ENCODE results near the gene LSR. TPM values are rescaled to one million over a fixed set of nuclear protein-coding genes. Genes with fewer than 3 reads are reported as not detected.

LSR gene
- total RNA-seq, 3 donors from 2014 or later (not counting 1 experiment from before 2014, with no cell fraction given), result 3.4 to 6.9 (median 6.7) TPM

DNA sequence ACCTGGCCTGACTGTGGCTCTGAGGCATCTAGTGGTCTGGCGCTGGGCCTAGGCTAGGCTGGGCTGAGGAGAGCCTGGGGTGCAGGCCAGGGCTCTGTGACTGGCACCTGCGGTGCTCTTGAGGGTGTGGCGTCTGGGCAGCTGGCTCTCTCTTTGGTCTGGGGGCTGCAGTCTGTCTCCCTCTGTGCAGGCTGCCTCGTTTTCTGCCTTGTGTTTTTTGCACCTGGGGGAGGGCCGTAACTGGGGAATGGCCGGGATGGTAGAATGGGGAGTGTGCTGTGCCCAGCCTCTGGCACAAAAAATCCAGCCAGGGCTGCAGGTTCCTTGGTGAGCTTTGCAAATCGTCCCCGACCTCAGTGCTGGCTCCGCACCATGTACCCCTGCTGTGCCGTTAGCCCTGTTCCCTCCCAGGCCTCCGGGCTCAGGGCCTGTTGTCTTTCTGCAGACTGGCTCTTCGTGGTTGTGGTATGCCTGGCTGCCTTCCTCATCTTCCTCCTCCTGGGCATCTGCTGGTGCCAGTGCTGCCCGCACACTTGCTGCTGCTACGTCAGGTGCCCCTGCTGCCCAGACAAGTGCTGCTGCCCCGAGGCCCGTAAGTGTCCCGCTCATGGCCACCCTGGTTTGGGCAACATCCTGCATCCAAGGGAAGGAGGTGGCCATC lies 13.4 kb downstream of the LSR start:
- no peak overlapping the region for H3K27ac ChIP-seq (ENCODE audit: low read length)
- intact Hi-C loops (cut with micrococcal nuclease), result loop anchor here (10.0 kb wide), 1 partner anchor 203 kb away; no protein-coding TSS in a partner anchor
- H3K4me3 Mint-ChIP-seq, result no peak overlapping the region
- no peak overlapping the region for H3K27ac Mint-ChIP-seq
- peaks cover 33% of the 10 kb centered on the region for H3K4me1 ChIP-seq (ENCODE audit: control insufficient read depth, insufficient read depth, low read length)
- H3K27me3 ChIP-seq (ENCODE audit: control insufficient read depth, insufficient read depth, low read length), result no peaks in the 10 kb centered on the region
- WGBS (ENCODE audit: insufficient coverage), result 77% methylated on average over 17 of the region's 17 CpGs
- no peaks in the 10 kb centered on the region for H3K9me3 ChIP-seq (ENCODE audit: control insufficient read depth, insufficient read depth, low read length)
- peaks cover 25 to 31% of the 10 kb centered on the region in 2 donors for H3K4me1 Mint-ChIP-seq
- TF ChIP-seq, protein P1, sequence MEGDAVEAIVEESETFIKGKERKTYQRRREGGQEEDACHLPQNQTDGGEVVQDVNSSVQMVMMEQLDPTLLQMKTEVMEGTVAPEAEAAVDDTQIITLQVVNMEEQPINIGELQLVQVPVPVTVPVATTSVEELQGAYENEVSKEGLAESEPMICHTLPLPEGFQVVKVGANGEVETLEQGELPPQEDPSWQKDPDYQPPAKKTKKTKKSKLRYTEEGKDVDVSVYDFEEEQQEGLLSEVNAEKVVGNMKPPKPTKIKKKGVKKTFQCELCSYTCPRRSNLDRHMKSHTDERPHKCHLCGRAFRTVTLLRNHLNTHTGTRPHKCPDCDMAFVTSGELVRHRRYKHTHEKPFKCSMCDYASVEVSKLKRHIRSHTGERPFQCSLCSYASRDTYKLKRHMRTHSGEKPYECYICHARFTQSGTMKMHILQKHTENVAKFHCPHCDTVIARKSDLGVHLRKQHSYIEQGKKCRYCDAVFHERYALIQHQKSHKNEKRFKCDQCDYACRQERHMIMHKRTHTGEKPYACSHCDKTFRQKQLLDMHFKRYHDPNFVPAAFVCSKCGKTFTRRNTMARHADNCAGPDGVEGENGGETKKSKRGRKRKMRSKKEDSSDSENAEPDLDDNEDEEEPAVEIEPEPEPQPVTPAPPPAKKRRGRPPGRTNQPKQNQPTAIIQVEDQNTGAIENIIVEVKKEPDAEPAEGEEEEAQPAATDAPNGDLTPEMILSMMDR (IDR thresholded peaks at IDR 0.05), result no peak
- H3K4me3 ChIP-seq (ENCODE audit: low read length), result no peak overlapping the region
- ATAC-seq, result no peak
- no peaks in the 10 kb centered on the region for H3K36me3 Mint-ChIP-seq
- no peaks in the 10 kb centered on the region for H3K36me3 ChIP-seq (ENCODE audit: control insufficient read depth, insufficient read depth, low read length)
- H3K9me3 Mint-ChIP-seq, result no peaks in the 10 kb centered on the region
- no peaks in the 10 kb centered on the region for H3K27me3 Mint-ChIP-seq (ENCODE audit: low read depth in 2 of 2)
- peak in 1 of 2 donors; percentile 11 for DNase-seq

DNA sequence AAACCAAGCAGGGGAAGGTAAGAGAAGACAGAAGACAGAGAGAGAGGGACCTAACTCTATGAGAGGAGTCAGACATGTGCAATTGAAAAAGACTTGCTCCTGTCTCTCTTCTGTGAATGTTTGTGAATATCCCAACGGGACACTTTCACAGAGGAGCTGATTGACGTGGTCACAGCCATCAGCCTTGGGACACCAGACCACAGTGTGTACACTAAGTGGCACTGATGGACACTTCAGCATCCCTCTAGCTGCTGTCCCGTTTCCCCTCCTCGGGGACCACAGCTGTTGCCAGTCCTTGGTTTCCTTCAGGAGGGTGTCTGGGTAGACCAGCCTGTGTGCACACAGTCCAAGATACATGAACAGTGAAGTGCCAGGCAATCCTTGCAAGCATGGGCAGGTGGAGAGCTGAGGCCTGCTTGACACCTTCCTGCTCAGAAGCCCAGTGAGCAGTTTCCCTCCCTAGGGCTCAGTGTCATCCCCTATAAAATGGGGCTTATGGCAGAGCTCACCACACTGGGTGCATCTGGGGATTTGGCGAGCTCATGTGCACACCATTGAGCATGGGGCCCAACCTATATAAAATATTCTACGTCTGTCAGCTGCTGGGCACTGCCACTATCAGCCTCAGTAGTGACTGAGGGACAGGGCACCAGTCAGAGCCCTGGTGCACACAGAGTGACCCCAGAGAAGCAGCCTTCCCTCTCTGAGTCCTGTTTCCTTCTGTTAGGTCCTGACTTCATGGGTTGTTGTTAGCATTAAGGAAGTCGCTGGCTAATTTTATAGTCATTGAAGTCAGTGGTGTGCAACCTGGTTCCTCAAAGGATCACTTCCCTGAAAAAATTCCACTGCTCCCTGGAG lies 15.7 kb downstream of the LSR start:
- DNase-seq, result no peak

DNA sequence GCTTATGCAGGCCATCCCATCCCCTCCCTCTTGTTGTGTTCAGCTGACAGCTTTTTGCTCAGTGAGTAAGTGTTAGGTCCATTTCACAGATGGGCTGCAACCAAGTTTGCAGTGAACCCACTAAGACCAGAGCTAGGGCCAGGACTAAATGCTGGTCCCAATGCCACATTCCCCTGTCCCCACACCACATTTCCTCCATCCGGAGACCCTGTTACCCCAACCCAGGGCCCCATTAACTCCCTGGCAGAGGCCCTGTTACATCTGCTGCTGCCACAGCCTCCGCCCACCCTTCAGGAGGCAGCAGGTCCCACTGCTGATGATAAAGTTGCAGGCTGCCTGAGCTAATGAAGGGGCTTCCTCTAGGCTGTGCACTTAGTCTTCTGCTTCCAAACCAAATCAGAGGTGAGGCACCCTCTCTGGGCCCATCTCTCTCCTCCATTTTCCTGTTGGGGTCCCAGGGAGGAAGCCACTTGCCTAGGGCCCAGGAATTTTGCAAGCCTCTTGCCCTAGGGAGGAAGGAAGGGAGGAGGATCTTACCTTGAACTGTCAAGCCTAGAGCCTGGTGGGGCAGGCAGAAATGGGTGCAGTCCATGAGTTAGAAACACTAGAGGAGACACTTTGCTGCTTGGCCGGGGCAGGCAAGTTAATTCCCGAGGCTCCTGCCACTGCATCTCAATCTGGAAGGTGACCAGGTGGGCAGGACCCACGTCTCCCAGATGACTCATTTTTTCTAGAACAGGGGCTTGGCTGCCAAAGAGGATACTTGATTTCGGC lies 16.5 kb downstream of the LSR start:
- intact Hi-C loops (cut with micrococcal nuclease), result loop anchor here (5.0 to 10.0 kb wide), 2 partner anchors 108 to 199 kb away; no protein-coding TSS in a partner anchor
- no peaks in the 10 kb centered on the region for H3K27me3 ChIP-seq (ENCODE audit: control insufficient read depth, insufficient read depth, low read length)
- Mint-ChIP-seq H3K27me3 (ENCODE audit: low read depth in 2 of 2) (no peaks in the 10 kb centered on the region), H3K27ac (peak overlapping the region; percentile 90 to 96), H3K36me3 (no peaks in the 10 kb centered on the region), H3K4me1 (peaks cover 25 to 36% of the 10 kb centered on the region in 2 donors), H3K4me3 (peak overlapping the region; percentile 85), H3K9me3 (no peaks in the 10 kb centered on the region)
- H3K9me3 ChIP-seq (ENCODE audit: control insufficient read depth, insufficient read depth, low read length), result no peaks in the 10 kb centered on the region
- peaks cover 44% of the 10 kb centered on the region for H3K4me1 ChIP-seq (ENCODE audit: control insufficient read depth, insufficient read depth, low read length)
- H3K36me3 ChIP-seq (ENCODE audit: control insufficient read depth, insufficient read depth, low read length), result no peaks in the 10 kb centered on the region
- H3K27ac ChIP-seq (ENCODE audit: low read length), result peak overlapping the region; percentile 14
- DNase-seq (no peak), ATAC-seq (no peak)
- TF ChIP-seq, protein P1 (IDR thresholded peaks at IDR 0.05), result no peak
- H3K4me3 ChIP-seq (ENCODE audit: low read length), result no peak overlapping the region
- WGBS (ENCODE audit: insufficient coverage), result 58% methylated on average over 6 of the region's 6 CpGs

More for the DNA sequence above, 15.7 kb downstream of the LSR start:
- no peak overlapping the region for H3K4me3 Mint-ChIP-seq
- no peaks in the 10 kb centered on the region for H3K9me3 ChIP-seq (ENCODE audit: control insufficient read depth, insufficient read depth, low read length)
- H3K27ac Mint-ChIP-seq, result peak overlapping the region in 1 of 2 donors; percentile 96
- WGBS (ENCODE audit: insufficient coverage), result 77% methylated on average over 7 of the region's 7 CpGs
- peaks cover 25 to 36% of the 10 kb centered on the region in 2 donors for H3K4me1 Mint-ChIP-seq
- H3K27ac ChIP-seq (ENCODE audit: low read length), result no peak overlapping the region
- no peak overlapping the region for H3K4me3 ChIP-seq (ENCODE audit: low read length)
- H3K27me3 Mint-ChIP-seq (ENCODE audit: low read depth in 2 of 2), result no peaks in the 10 kb centered on the region
- peaks cover 37% of the 10 kb centered on the region for H3K4me1 ChIP-seq (ENCODE audit: control insufficient read depth, insufficient read depth, low read length)
- no peaks in the 10 kb centered on the region for H3K36me3 Mint-ChIP-seq
- no peaks in the 10 kb centered on the region for H3K36me3 ChIP-seq (ENCODE audit: control insufficient read depth, insufficient read depth, low read length)
- no peaks in the 10 kb centered on the region for H3K9me3 Mint-ChIP-seq
- H3K27me3 ChIP-seq (ENCODE audit: control insufficient read depth, insufficient read depth, low read length), result no peaks in the 10 kb centered on the region
- intact Hi-C loops (cut with micrococcal nuclease), result loop anchor here (5.0 to 10.0 kb wide), 2 partner anchors 107 to 200 kb away; no protein-coding TSS in a partner anchor
- TF ChIP-seq, protein P1 (IDR thresholded peaks at IDR 0.05), result no peak
- no peak for ATAC-seq

Data from natural killer cell (primary cell).